T-helper 1 cell treated with Interleukin-12 subunit alpha and Interleukin-12 subunit beta and Interleukin-4 antibody, amounts not matched to agents 30 ng/mL and 1 ng/mL, for 36 hours (primary cell): Measurements from ENCODE around the gene RAMP1. TPM values are rescaled to one million over a fixed set of nuclear protein-coding genes. Genes with fewer than 3 reads are reported as not detected.

Experiments used
- intact Hi-C: fragments of 100-400 bp; cut with micrococcal nuclease; formaldehyde crosslinking; loops from one replicate; pipeline ENCODE4 v1.15.1; 2024
- total RNA-seq: library from RNA; stranded (reverse); gene quantifications from 2 replicates; pipeline ENCODE4 v1.2.3, GENCODE V29; 2022

RAMP1 gene
- total RNA-seq, 1 donor from 2014 or later = 11.8 TPM

GRCh38 chr2:237876951-237877491 lies 17.6 kb downstream of the RAMP1 start:
- intact Hi-C loops = no loop called here

- intact Hi-C loops = no loop called here
These were observed 18.3 kb downstream of the RAMP1 start for GRCh38 chr2:237877576-237878307.

GRCh38 chr2:237878321-237879057 lies 19.1 kb downstream of the RAMP1 start:
- intact Hi-C loops = no loop called here

GRCh38 chr2:237879058-237879430 lies 19.6 kb downstream of the RAMP1 start:
- intact Hi-C loops = no loop called here

GRCh38 chr2:237879991-237880560 lies 20.7 kb downstream of the RAMP1 start:
- intact Hi-C loops = no loop called here

- intact Hi-C loops = no loop called here
These were observed 23.4 kb downstream of the RAMP1 start for GRCh38 chr2:237882510-237883481.

- intact Hi-C loops = no loop called here
These were observed 24.6 kb downstream of the RAMP1 start for GRCh38 chr2:237883951-237884446.

- intact Hi-C loops = no loop called here
These were observed 25.3 kb downstream of the RAMP1 start for GRCh38 chr2:237884681-237885080.

GRCh38 chr2:237885111-237885930 lies 25.9 kb downstream of the RAMP1 start:
- intact Hi-C loops = no loop called here

- intact Hi-C loops = no loop called here
These were observed 26.7 kb downstream of the RAMP1 start for GRCh38 chr2:237885931-237886684.

- intact Hi-C loops = no loop called here
These were observed 27.5 kb downstream of the RAMP1 start for GRCh38 chr2:237886685-237887481.

GRCh38 chr2:237888389-237888788 lies 29.0 kb downstream of the RAMP1 start:
- intact Hi-C loops = no loop called here

GRCh38 chr2:237889016-237889415 lies 29.6 kb downstream of the RAMP1 start:
- intact Hi-C loops = no loop called here

GRCh38 chr2:237889811-237890210 lies 30.4 kb downstream of the RAMP1 start:
- intact Hi-C loops = no loop called here

GRCh38 chr2:237892478-237892877 lies 33.1 kb downstream of the RAMP1 start:
- intact Hi-C loops = no loop called here

GRCh38 chr2:237892984-237893595 lies 33.7 kb downstream of the RAMP1 start:
- intact Hi-C loops = no loop called here

- intact Hi-C loops = no loop called here
These were observed 35.1 kb downstream of the RAMP1 start for GRCh38 chr2:237894396-237894979.
